Stimulated activated CD4-positive, alpha-beta T cell treated with anti-CD3 and anti-CD28 coated beads, TNF-alpha, amount 100 ng/mL, for 4 hours (primary cell): ENCODE measurements around the gene ANKK1.

Experiments used
- DNase-seq, 3 experiments: peaks; one replicate each; pipeline ENCODE4 v3.0.0-alpha.2; 2020; ENCODE audit warnings: low read depth in 3 of 3

Gene ANKK1

GRCh38 chr11:113378692-113379091 is 8.9 kb upstream of the ANKK1 start:
- DNase-seq = no peak

- DNase-seq = no peak
Measured at GRCh38 chr11:113382121-113382520, 5.5 kb upstream of the ANKK1 start.

GRCh38 chr11:113384551-113384950 is 3.0 kb upstream of the ANKK1 start:
- no peak for DNase-seq

GRCh38 chr11:113385749-113386148 is 1.8 kb upstream of the ANKK1 start:
- DNase-seq = no peak

GRCh38 chr11:113386866-113387265 is 713 bp upstream of the ANKK1 start:
- no peak for DNase-seq

- DNase-seq = no peak
Measured at GRCh38 chr11:113389272-113389671, 1.7 kb downstream of the ANKK1 start.

GRCh38 chr11:113392236-113392921 is 4.8 kb downstream of the ANKK1 start:
- no peak for DNase-seq

GRCh38 chr11:113393501-113393985 is 6.0 kb downstream of the ANKK1 start:
- DNase-seq = no peak

- no peak for DNase-seq
Measured at GRCh38 chr11:113394919-113395318, 7.3 kb downstream of the ANKK1 start.

- DNase-seq = no peak
Measured at GRCh38 chr11:113395782-113396336, 8.3 kb downstream of the ANKK1 start.

GRCh38 chr11:113396690-113397089 is 9.1 kb downstream of the ANKK1 start:
- no peak for DNase-seq

- no peak for DNase-seq
Measured at GRCh38 chr11:113397212-113397611, 9.6 kb downstream of the ANKK1 start.

GRCh38 chr11:113397821-113398220 is 10.2 kb downstream of the ANKK1 start:
- no peak for DNase-seq

GRCh38 chr11:113398669-113399430 is 11.3 kb downstream of the ANKK1 start:
- no peak for DNase-seq

GRCh38 chr11:113400631-113401230 is 13.2 kb downstream of the ANKK1 start:
- DNase-seq = no peak

GRCh38 chr11:113401718-113402117 is 14.1 kb downstream of the ANKK1 start:
- no peak for DNase-seq

GRCh38 chr11:113404859-113405430 is 17.4 kb downstream of the ANKK1 start:
- no peak for DNase-seq

GRCh38 chr11:113405724-113406478 is 18.3 kb downstream of the ANKK1 start:
- DNase-seq = no peak

- DNase-seq = no peak
Measured at GRCh38 chr11:113407163-113407562, 19.6 kb downstream of the ANKK1 start.

- DNase-seq = no peak
Measured at GRCh38 chr11:113408206-113408605, 20.6 kb downstream of the ANKK1 start.

GRCh38 chr11:113408887-113409286 is 21.3 kb downstream of the ANKK1 start:
- no peak for DNase-seq
